Fibroblast of upper back skin (primary cell): ENCODE results near the gene ADAMTS12.
A peak's percentile ranks its signal among the peaks of the same experiment; 100 is the strongest.

ENCODE experiments used
- DNase-seq: peaks from one replicate; pipeline ENCODE4 v3.0.0-alpha.2; 2013

Gene ADAMTS12

DNA sequence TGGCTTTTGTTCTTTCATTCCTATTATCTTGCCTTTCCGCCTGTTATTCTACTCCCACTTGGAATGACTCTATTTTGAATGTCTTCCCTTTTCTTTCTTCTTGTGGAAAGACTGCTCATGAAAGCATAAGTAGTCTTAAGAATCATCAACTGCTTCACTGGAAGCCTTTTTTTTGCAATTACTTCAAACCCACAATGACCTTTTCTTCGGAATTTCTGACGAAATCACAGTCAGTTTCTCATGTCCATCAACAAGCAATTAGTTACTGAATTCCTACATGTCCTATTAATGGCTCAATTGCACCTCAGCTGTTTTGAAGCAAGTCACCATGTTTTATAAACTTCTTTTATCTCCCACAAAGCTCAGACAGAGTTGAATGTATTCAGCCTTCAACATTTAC lies 254.8 kb downstream of the ADAMTS12 start:
- DNase-seq = no peak

DNA sequence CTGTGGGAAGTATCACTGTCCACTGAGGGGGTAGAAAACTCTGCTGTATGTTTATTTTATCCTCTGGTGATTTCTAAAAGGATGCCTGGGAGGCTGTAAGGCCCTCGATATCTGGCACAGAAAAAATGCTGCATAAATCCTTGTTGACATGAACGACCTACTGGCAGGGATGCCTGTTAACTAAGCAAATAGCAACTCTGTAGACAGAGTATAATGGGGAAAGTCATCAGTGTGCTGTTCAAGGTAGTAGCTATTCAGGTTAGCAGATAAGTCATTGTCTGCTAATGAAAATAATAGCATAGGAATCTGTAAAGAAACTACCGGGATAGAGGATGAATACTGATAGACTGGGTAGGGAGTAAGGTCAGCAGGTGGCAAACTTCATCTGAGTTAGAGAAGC lies 256.2 kb downstream of the ADAMTS12 start:
- no peak for DNase-seq

DNA sequence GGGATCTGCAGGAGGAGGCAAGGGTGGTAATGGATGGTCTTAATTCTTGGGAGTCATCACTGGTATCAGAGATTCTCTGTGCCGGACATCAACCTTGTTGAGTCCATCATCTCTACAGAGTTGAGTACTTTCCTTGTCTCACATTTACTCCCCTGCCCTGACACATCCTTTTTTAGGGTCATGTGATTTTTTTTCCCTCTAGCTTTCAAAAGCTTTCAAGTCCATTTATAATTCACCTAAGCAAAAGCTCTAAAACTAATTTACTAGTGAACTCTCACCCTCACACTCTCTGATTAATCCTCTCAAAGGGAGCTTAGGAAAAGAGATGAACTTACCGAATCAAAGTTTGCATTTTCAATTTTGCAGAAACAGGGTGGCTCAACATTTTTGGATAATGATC lies 258.1 kb downstream of the ADAMTS12 start:
- DNase-seq = no peak

DNA sequence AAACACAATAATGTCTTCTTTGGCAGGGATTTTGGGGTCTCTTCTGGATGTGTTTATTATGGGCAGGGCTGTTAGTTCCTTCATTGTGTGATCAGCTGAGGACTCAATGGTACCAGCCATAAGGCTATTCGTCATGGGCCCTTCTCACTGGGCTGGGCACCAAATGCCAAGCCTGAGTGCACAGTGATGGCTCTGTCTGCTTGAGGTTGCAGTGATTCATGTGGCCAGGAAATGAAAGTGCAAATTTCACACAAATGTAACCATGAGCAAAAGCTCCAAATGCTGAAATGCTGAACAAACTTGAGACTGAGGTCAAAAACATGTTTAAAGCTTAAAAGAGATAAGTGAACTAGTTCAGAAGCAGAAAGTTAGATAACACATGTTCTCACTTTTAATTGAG lies 260.0 kb downstream of the ADAMTS12 start:
- DNase-seq = no peak

DNA sequence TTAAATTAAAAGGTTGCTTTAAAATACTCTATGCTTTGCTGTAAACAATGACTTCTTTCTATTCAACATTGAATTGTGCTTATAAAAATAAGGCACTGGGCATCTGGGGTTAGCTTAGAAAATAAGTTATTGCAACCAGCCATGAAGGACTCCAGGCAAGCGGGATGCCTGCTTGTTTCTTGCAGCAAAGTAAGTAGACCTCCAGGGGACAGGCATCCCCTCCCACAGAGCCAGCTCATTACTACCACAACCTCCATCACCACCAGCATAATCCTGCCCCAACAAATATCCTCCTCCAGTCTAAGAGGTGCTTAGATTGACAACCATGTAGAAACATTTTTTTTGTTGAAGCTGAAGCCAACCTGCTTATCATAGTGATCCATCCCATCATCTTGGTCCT lies 260.7 kb downstream of the ADAMTS12 start:
- no peak for DNase-seq

DNA sequence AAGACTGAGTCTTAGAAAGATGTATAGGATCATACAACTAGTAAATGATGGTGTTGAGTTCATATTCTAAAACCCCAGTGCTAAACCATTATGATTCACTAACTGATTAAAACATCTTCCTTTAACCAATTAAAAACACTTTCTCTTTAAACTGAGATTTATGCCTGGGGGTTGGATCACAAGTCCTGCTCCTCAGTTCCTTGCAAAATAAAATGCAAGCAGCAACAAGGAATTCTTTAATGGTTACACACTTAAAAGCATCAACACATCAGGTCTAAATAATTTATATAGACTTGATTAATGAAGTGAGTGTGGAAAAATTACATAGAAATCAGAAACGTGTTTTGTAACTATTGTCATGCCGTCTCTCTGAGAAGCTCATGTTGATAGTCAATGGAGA lies 261.8 kb downstream of the ADAMTS12 start:
- DNase-seq = peak; percentile 16

DNA sequence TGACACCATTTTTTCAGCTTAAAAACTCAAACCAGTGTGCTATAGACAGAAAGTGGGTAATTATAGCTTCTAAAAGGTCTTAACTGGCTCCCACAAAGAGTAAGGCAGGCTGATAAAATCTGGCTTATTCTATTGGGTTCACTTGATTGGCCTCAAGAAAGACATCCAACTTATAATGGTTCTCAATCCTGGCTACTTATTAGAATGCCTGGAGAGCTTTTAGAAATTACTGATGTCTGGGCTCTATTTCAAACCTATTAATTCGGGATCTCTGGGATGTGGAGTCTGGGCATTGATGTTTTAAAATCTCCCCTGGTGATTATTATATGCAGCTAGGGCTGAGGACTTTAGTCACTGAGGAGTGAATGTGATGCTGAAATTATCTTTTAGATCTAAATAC lies 263.0 kb downstream of the ADAMTS12 start:
- DNase-seq = no peak

DNA sequence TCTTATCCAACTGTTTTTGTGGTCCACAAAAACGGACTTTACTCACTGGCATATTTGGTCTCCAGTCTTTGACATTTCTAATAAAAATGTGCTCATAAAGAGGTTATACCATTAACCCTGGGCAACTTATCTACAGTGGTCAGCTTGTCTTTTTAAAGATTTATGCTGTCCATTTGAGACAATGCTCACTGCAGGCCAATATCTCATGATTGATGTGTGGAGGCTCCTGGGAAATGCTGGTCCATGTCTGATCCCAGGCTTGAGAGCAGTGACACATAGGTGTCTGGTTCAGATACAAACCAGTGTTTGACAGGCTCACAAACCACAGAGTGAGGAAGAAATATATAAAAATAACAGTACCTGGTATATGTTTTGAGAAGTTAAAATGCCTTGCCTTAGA lies 270.3 kb downstream of the ADAMTS12 start:
- no peak for DNase-seq

DNA sequence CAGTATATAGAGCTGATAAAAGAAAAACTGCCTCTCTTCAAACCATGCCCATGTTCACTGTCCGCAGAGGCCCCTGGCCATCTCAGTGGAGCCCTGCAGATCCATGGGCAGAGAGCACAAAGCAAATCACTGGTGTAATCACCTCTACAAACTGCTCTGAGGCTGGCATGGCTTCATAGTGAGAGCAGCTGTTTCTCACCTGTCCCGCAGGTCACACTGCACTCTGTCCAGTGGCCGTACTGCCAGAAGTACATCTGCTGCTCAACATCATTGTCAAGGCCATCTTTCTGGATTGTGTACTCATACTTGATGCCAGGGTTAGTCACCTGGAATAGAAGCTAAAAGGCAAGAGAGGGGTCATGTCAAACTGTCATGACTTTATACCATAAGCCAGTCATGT lies 277.8 kb downstream of the ADAMTS12 start:
- no peak for DNase-seq

DNA sequence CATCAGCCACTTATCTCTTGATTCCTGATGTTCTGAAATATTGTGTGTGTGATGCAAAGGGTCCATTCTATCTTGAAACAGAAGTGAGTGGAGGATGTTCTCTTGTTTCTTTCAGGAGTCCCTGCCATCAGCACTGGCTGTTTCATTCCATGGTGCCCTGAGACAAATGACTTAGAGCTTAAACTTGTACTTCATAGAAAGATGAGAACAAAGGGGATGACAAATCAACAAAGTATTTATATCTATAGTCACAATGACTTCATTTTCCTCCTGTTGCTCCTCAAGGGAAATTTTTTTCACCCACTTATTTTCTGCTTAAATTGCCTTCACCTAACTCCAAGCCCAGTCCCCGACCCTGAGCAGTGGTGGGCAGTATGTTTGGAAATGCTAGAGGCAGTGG lies 279.4 kb downstream of the ADAMTS12 start:
- peak; percentile 79 for DNase-seq

DNA sequence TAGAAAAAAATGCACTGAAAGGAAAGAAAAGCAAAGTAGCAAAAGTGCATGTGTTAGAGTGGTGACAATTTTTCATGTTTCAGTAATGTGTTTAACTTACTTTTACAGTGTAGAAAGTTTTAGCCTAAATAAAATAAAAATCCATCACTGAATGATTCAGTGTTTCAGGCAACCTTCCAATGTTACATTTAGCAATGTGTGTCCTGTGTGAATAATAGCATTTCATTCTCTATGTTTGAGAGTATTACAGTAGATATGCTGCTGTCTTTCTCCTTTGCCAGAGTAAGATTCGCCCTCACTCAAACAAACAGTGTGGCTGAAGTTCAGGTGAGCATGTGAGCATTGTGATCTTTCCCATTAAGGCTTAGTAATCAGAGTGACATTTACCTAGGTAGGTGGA lies 279.9 kb downstream of the ADAMTS12 start:
- DNase-seq = peak; percentile 86

DNA sequence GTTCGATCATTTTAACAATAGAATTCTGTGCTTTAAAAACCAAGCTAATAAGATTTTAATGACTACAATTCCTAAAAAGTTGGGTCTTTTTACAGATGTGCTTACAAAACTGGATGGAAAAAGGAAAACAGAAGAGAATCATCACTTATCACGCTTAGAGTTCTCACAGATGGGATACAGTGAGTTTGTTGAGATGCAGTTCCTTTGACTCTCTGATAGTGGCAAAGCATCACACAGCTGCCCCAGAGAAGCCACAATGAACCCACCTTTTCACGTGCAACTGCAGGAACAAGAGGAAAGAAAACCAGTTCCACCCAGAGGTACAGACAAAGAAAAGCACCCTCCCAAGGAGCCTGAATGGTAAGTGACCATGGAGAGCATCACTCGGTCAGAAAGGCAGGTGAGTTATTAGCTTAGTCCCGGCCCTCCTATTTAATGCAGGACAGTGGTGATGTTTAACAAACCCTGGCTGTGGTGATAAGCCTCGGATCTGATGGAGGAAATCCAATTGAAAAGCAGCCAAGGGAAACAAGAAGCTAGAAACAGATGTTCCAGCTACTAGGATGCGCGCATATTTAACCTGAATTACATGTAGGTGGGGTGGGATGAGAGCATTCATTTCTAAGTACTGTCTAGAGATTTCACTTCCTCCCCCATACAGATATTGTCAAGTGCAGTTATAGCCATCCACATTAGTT lies 283.3 kb downstream of the ADAMTS12 start:
- peak; percentile 46 for DNase-seq

DNA sequence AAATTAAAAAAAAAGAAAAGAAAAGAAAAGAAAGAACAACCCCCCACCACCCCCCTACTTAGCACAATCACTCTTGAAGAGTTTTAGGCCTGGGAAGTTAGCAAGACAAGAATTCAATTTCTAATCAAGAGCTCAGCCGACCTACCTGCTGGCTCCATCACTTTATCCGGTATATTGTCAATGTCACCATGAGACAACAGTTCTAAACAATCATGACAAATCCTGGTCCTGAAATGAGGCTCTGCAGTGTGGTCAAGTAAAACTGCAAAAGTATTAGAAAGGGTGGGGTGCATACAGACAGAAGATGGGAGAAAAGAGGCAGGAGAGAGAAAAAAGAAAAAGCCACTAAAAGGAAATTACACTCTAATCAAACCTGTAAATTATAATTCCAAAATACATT lies 287.3 kb downstream of the ADAMTS12 start:
- DNase-seq = no peak

DNA sequence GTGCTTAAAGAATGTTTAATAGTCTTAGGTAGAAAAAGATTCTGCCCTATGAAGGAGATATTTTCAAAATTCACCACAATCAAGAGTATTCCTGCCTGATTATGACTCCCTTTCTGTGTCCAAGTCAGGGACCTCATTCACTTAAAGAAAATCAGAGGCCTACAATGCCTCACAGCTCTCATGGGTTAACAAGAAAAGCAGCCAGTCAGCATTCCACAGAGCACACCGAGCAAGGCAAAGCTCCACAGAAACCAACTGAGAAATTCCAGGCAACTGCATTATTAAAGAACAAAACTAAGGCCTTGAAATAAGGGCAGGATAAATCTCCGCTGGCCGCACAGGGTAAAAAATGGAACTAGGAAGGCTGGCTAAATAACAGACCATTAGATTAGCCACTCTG lies 289.9 kb downstream of the ADAMTS12 start:
- DNase-seq = peak; percentile 73

DNA sequence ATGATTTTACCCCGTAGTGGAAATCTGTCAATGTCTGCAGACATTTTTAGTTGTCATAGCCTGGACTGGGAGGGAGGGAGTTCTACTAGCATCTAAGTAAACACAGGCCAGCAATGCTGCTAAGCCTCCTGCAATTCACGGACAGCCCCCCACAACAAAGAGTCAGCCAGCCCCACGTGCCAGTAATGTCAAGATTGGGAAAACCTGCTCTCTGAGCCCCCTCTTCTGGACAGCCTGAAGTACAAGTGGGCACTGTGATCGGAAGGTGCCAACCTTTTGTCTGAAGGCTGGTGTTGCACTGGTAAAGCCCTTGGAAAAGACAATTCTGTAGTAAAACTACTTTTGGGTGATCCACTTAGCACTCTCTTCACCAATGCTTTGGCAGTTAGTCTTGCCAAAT lies 296.5 kb downstream of the ADAMTS12 start:
- no peak for DNase-seq

DNA sequence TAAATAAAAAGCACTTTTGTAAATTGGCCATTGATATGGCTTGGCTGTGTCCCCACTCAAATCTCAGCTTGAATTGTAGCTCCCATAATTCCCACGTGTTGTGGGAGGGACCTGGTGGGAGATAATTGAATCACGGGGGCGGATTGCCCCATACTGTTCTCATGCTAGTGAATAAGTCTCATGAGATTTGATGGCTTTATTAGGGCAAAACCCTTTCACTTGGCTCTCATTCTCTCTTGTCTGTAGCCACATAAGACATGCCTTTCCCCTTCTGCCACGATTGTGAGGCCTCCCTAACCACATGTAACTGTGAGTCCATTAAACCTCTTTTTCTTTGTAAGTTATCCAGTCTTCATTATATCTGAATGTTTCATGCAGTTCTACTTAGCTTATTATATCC lies 297.8 kb downstream of the ADAMTS12 start:
- no peak for DNase-seq

DNA sequence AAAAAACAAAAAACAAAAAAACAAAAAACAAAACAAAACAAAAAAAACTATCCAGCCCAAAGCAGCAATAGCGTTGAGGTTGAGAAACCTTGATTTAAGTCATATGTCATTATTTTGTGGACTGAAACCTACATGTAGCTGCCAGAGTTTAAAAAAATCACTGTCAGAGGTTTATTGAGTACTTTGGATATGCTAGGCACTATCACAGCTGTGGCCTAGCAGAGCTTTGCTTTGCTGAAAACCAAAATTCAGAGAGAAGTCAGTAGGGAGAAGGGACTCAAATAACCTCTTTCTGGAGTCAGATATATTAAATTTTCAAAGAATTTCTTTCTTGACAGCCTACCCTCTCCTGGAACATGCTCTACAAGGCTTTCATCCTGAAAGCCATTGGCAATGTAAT lies 299.5 kb downstream of the ADAMTS12 start:
- no peak for DNase-seq

DNA sequence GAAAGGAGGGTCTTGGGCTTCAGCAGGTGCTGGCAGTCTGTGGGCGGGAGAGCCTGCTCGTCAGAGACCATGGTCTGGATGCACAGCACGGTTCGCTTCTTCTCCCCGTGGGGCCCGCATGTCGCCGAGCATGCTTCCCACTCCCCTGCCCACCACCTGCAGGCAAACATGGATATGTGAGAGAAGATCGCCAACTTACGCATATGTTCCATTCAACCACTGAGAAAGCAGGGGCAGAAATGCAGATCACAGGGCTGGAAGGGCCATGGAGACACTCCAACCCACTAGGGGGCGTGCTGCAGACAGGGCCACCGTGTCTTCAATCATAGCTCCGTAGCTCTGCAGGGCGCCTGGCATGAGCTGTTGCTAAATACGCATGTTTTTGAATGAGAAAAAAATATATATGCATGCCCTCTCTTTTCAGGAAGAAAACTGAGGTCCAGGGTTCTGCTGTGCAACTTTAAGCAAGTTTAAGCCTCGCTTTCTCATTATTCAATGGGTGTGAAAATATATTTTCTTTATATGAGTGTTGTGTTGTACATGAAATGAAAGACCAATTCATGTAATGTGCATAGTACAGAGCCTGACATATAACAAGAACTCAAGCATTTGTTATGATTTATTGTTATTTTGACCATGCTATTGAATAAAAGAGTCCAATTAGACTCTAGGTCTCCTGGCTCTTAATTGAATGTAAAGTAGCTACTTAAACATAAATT lies 303.0 kb downstream of the ADAMTS12 start:
- DNase-seq = no peak

DNA sequence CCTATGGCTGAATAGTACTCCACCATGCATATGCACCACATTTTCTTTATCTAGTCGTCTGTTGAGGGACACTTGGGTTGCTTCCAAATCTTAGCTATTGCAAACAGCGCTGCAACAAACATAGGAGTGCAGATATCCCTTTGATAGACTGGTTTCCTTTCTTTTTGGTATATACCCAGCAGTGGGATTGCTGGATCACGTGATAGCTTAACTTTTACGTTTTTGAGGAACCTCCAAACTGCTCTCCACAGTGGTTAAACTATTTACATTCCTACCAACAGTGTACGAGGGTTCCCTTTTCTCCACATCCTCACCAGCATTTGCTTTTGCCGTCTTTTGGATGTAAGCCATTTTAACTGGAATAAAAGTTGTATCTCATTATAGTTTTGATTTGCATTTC lies 308.5 kb downstream of the ADAMTS12 start:
- DNase-seq = no peak

DNA sequence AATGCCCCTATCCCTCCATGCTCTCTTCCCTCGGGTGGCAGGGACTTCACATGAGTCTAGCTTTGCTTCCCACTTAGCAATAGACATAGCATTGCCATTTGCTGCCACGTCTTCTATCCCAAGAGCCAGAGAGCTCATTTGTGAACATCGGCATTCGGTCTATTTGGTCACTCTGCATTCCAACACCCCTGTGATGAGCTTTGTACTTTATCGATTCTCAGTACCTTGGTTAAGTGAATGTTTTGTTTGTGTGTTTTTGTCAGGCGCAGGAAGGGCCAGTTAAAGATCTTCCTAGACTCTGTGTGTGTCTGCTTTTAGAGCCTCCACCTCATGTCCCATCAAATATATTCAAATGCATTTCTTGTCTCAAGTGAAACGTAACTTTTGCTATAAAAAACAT lies 309.4 kb downstream of the ADAMTS12 start:
- DNase-seq = no peak

DNA sequence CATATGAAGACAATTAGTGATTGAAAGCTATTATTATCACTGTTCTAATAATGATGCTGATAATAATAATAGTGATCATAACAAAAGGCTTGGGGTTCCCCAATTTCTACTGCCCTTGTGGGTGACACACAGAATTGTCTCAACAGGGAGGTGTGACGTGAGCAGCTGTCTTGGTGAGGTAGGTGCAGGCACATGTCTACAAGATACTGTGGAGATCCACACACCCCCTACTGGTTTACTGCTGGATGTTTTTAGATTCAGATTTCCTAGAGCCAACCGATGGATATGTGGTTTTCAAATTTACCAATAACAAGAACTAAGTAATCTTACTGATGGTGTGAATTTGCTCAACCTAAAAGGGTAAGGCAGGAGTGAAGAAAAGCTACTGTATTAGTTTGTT lies 312.0 kb downstream of the ADAMTS12 start:
- DNase-seq = no peak

DNA sequence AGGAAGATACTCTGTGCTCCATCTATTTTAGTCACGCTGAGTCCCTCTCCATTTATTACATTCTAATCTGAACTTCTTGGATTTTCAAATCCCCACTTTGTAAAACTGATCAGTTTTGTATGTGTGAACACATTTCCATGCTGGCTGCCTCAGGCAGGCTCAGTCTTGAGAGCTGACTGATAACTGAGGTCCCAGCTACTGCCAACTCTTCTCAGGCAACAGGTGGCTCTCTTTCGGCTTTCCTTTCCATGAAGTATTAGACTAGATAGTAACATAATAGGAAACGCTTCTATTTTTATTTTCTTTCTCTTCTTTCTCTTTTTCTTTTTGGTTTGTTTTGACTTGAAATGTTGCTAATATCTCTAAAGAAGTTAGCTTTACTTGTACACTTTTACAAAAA lies 312.6 kb downstream of the ADAMTS12 start:
- no peak for DNase-seq

DNA sequence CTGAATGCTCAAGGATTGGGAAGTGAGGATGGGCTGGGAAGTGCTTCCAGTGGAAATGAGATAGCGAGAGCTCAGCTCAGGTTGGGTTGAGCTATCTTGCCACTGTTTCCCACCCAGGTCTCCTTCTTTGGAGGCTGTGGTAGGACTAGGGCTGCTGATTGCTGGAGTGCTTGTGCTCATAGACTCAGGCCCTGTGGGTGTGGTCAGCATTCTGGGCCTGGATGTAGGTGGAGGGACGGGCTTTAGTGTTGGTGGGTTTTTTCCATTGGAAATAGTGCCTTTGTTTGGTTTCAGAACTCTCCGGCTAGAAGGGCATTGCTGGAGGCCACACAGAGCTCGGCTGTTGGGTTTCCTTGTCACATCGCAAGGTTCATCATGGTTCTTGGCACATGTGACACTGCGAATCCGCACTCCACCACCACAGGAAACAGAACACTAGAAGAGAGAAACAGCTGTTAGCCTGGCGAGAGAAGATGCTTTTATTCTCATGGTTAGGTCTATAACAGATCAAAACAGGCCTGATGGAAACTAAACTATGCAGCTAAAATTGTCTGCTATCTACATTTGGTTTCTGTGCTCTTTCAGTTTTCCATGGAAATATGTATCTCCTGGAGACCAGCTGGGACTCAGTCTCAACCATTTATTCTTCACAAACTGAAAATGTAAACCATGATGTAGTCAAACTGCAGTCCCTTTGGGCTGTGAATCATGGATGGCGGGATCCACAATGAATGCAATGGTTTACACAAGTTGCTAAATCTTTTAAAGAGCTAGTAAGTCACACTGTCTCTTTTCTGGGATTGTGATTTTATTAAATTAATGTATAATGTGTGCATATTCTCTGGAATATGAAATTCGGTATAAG lies 314.8 kb downstream of the ADAMTS12 start:
- no peak for DNase-seq

DNA sequence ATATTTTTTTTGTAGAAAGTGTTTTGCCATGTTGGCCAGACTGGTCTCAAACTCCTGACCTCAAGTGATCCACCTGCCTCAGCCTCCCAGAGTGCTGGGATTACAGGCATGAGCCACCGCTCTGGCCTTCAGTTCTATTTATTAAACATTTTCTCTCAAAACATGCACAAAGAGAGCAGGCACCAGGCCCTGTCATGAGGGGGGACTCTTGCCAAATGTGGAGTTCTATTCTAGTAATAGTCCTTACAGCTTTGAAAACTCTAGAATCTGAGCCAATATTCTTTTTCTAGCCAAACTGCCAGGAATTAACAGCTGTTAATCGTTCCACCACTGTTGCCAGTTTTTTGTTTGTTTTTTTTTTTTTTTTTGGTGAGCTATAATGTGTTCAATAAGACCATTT lies 326.5 kb downstream of the ADAMTS12 start:
- DNase-seq = no peak
